Bronchial epithelial cell (primary cell): ENCODE results near the gene ITPRIP. TPM values are rescaled to one million over a fixed set of nuclear protein-coding genes. Genes with fewer than 3 reads are reported as not detected.

Experiments used
- DNase-seq: peaks from one replicate; pipeline ENCODE4 v3.0.0-alpha.2; 2010; ENCODE audit warnings: low read depth
- FAIRE-seq: peaks from 2 replicates; lab custom pipeline; 2011; peaks lifted over from hg19 to GRCh38; lab: Jason Lieb, UNC
- H3K27me3 ChIP-seq: 2 replicates; pipeline ENCODE4 v1.5.1; 2011; ENCODE audit warnings: low read length; ENCODE audit not compliant: control insufficient read depth, insufficient read depth
- H3K36me3 ChIP-seq: 2 replicates; pipeline ENCODE4 v1.5.1; 2011; ENCODE audit warnings: low read length; ENCODE audit not compliant: control insufficient read depth, insufficient read depth
- H3K4me3 ChIP-seq: 2 replicates; pipeline ENCODE4 v1.5.1; 2011; ENCODE audit warnings: mild to moderate bottlenecking, low read depth, low read length, control low read depth
- CTCF ChIP-seq: IDR thresholded peaks from 2 replicates; pipeline ENCODE4 v1.5.1; 2011; ENCODE audit warnings: mild to moderate bottlenecking, moderate library complexity, low read length, control low read depth, inconsistent platforms; ENCODE audit not compliant: insufficient read depth, severe bottlenecking
- total RNA-seq: library from RNA; depleted of rRNA; stranded (reverse); fragments of >200 nt; gene quantifications from 2 replicates; pipeline ENCODE4 v1.2.1, GENCODE V29; 2014

ITPRIP gene
- total RNA-seq, 1 donor from 2014 or later, result 12.9 TPM

- Histone ChIP-seq H3K4me3 (no peak overlapping the region), H3K36me3 (no peaks in the 10 kb centered on the region), H3K27me3 (no peaks in the 10 kb centered on the region)
- no peak for TF ChIP-seq CTCF
- DNase-seq (no peak), FAIRE-seq (no peak)
These were observed 9.2 kb upstream of the ITPRIP start for GRCh38 chr10:104347295-104348045.

- FAIRE-seq (no peak), DNase-seq (no peak)
- Histone ChIP-seq H3K4me3 (no peak overlapping the region), H3K36me3 (no peaks in the 10 kb centered on the region), H3K27me3 (no peaks in the 10 kb centered on the region)
- TF ChIP-seq CTCF, result no peak
These were observed 7.7 kb upstream of the ITPRIP start for GRCh38 chr10:104345941-104346340.

- no peaks in the 10 kb centered on the region for H3K27me3 ChIP-seq
- H3K4me3 ChIP-seq, result no peak overlapping the region
- H3K36me3 ChIP-seq, result no peaks in the 10 kb centered on the region
- DNase-seq, result no peak
- no peak for TF ChIP-seq CTCF
- no peak for FAIRE-seq
These were observed 7.2 kb upstream of the ITPRIP start for GRCh38 chr10:104345515-104345914.

GRCh38 chr10:104344219-104344618, 6.0 kb upstream of the ITPRIP start:
- H3K4me3 ChIP-seq, result no peak overlapping the region
- no peaks in the 10 kb centered on the region for H3K27me3 ChIP-seq
- DNase-seq, result no peak
- no peak for TF ChIP-seq CTCF
- FAIRE-seq, result no peak
- no peaks in the 10 kb centered on the region for H3K36me3 ChIP-seq

GRCh38 chr10:104342941-104343411, 4.7 kb upstream of the ITPRIP start:
- TF ChIP-seq CTCF, result no peak
- H3K27me3 ChIP-seq, result no peaks in the 10 kb centered on the region
- no peak overlapping the region for H3K4me3 ChIP-seq
- no peaks in the 10 kb centered on the region for H3K36me3 ChIP-seq
- no peak for FAIRE-seq
- no peak for DNase-seq
